Suprapubic skin (tissue), 4 donors: ENCODE data around the gene ARHGAP18. TPM values are rescaled to one million over a fixed set of nuclear protein-coding genes. Genes with fewer than 3 reads are reported as not detected.

Experiments used
- DNase-seq, 2 donors: peaks; one replicate each; pipeline ENCODE4 v3.0.0-alpha.2; 2019; ENCODE audit warnings: low spot score in 2 of 2
- H3K27ac ChIP-seq: fragments of 200-600 bp; sonication (generic); one replicate; pipeline ENCODE4 v1.5.1; 2019
- H3K27me3 ChIP-seq: fragments of 200-600 bp; sonication (generic); one replicate; pipeline ENCODE4 v1.5.1; 2019
- H3K36me3 ChIP-seq: fragments of 200-600 bp; sonication (generic); one replicate; pipeline ENCODE4 v1.5.1; 2019
- H3K4me1 ChIP-seq: fragments of 200-600 bp; sonication (generic); one replicate; pipeline ENCODE4 v1.5.1; 2019
- H3K4me3 ChIP-seq: fragments of 200-600 bp; sonication (generic); one replicate; pipeline ENCODE4 v1.5.1; 2019; ENCODE audit warnings: mild to moderate bottlenecking
- H3K9me3 ChIP-seq: fragments of 200-600 bp; sonication (generic); one replicate; pipeline ENCODE4 v1.5.1; 2019
- CTCF ChIP-seq, 2 donors: fragments of 200-600 bp in 1 of 2; fragments of 450-650 bp in 1 of 2; sonication (generic) in 1 of 2; IDR thresholded peaks; one replicate each; pipeline ENCODE4 v1.5.1; 2016 to 2019; ENCODE audit warnings: antibody characterized with exemption in 2 of 2, mild to moderate bottlenecking in 1 of 2, moderate library complexity in 1 of 2
- EP300 ChIP-seq: sonication (generic); formaldehyde crosslinking; IDR thresholded peaks from one replicate; pipeline ENCODE4 v1.6.1; 2017; ENCODE audit warnings: antibody characterized with exemption
- POLR2A ChIP-seq, 2 donors: fragments of 450-650 bp; IDR thresholded peaks; one replicate each; pipeline ENCODE4 v1.6.1; 2017; ENCODE audit warnings: antibody characterized with exemption in 2 of 2, mild to moderate bottlenecking in 2 of 2, moderate library complexity in 2 of 2
- POLR2AphosphoS5 ChIP-seq, 3 donors: sonication (generic); formaldehyde crosslinking; IDR thresholded peaks; one replicate each; pipeline ENCODE4 v1.6.1; 2017; ENCODE audit warnings: antibody characterized with exemption in 3 of 3
- WGBS: methylation state at CpG from one replicate; pipeline ENCODE4 v1.1.5; 2018; 5-methylcytosine and 5-hydroxymethylcytosine counted together
- total RNA-seq, 4 donors: library from RNA; depleted of rRNA; stranded (reverse); fragments of >200 nt; gene quantifications; one replicate each; pipeline ENCODE4 v1.1.0, GENCODE V29; 2016

The ARHGAP18 gene
- total RNA-seq, 4 donors from 2014 or later, result 7.1 to 14.2 (median 11.0) TPM

DNA sequence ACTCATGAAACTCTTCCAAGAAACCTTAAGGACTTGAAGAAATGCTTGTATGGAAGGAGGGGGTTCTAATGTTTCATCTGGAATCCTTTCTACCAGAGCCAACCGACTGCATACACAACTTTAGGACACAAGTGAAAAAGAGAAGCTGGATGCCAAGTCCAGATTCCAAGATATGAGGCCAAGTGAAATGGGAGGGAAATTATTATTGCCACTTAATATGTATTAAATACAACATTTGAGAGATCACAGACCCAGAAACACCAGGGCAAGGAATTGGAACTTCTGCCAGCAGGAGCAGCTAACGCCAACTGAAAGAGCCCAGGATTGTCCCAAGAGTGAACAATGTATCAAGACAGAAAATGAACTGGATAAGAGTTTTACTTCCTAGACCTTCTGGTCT is 144.2 kb downstream of the ARHGAP18 start:
- H3K9me3 ChIP-seq, result no peaks in the 10 kb centered on the region
- no peaks in the 10 kb centered on the region for H3K4me1 ChIP-seq
- no peak overlapping the region for H3K27ac ChIP-seq
- no peaks in the 10 kb centered on the region for H3K36me3 ChIP-seq
- H3K4me3 ChIP-seq, result no peak overlapping the region
- no peak for DNase-seq
- WGBS, result 46% methylated on average over 2 of the region's 2 CpGs
- TF ChIP-seq POLR2A (IDR thresholded peaks at IDR 0.05) (no peak), POLR2AphosphoS5 (IDR thresholded peaks at IDR 0.05) (no peak), EP300 (no peak), CTCF (IDR thresholded peaks at IDR 0.05) (no peak)
- no peaks in the 10 kb centered on the region for H3K27me3 ChIP-seq

- Histone ChIP-seq H3K27me3 (no peaks in the 10 kb centered on the region), H3K4me1 (no peaks in the 10 kb centered on the region), H3K9me3 (no peaks in the 10 kb centered on the region), H3K27ac (no peak overlapping the region), H3K36me3 (no peaks in the 10 kb centered on the region), H3K4me3 (no peak overlapping the region)
- TF ChIP-seq POLR2A (IDR thresholded peaks at IDR 0.05), result no peak
- TF ChIP-seq CTCF (IDR thresholded peaks at IDR 0.05), result no peak
- no peak for TF ChIP-seq POLR2AphosphoS5 (IDR thresholded peaks at IDR 0.05)
- no peak for TF ChIP-seq EP300
- WGBS, result 72% methylated on average over 4 of the region's 4 CpGs
- no peak for DNase-seq
Measured at GRCh38 chr6:129565366-129565765, 144.6 kb downstream of the ARHGAP18 start.

DNA sequence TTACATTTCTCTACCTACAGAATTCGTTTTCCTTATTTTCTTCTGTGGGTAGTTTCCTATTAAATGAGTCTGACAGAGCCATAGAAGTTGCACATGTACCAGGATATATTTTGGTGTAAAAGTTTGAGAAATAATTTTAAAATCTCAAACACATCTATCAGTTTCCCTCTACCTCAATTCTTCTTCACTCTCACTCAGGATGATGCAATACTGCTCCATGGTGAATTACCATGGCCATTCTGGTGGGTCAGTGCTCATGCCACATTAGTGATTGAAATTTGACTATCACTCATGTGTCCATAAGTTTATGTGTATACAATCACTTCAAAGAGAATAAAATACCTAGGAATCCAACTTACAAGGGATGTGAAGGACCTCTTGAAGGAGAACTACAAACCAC is 151.7 kb downstream of the ARHGAP18 start:
- Histone ChIP-seq H3K9me3 (no peaks in the 10 kb centered on the region), H3K27me3 (no peaks in the 10 kb centered on the region), H3K4me1 (no peaks in the 10 kb centered on the region), H3K4me3 (no peak overlapping the region), H3K36me3 (no peaks in the 10 kb centered on the region), H3K27ac (no peak overlapping the region)
- DNase-seq, result no peak
- WGBS, result 90% methylated on average over 1 of the region's 1 CpG
- no peak for TF ChIP-seq POLR2A (IDR thresholded peaks at IDR 0.05)
- no peak for TF ChIP-seq CTCF (IDR thresholded peaks at IDR 0.05)
- no peak for TF ChIP-seq POLR2AphosphoS5 (IDR thresholded peaks at IDR 0.05)
- TF ChIP-seq EP300, result no peak

GRCh38 chr6:129555206-129555832 is 154.7 kb downstream of the ARHGAP18 start:
- Histone ChIP-seq H3K4me1 (no peaks in the 10 kb centered on the region), H3K36me3 (no peaks in the 10 kb centered on the region), H3K9me3 (no peaks in the 10 kb centered on the region), H3K27me3 (no peaks in the 10 kb centered on the region), H3K4me3 (no peak overlapping the region), H3K27ac (no peak overlapping the region)
- 89% methylated on average over 5 of the region's 5 CpGs for WGBS
- DNase-seq, result no peak
- no peak for TF ChIP-seq EP300
- no peak for TF ChIP-seq POLR2A (IDR thresholded peaks at IDR 0.05)
- no peak for TF ChIP-seq POLR2AphosphoS5 (IDR thresholded peaks at IDR 0.05)
- no peak for TF ChIP-seq CTCF (IDR thresholded peaks at IDR 0.05)

GRCh38 chr6:129552413-129552812 is 157.6 kb downstream of the ARHGAP18 start:
- Histone ChIP-seq H3K4me1 (no peaks in the 10 kb centered on the region), H3K36me3 (no peaks in the 10 kb centered on the region), H3K9me3 (no peaks in the 10 kb centered on the region), H3K27ac (no peak overlapping the region), H3K27me3 (no peaks in the 10 kb centered on the region), H3K4me3 (no peak overlapping the region)
- TF ChIP-seq POLR2A (IDR thresholded peaks at IDR 0.05), result no peak
- TF ChIP-seq EP300, result no peak
- no peak for TF ChIP-seq POLR2AphosphoS5 (IDR thresholded peaks at IDR 0.05)
- no peak for TF ChIP-seq CTCF (IDR thresholded peaks at IDR 0.05)
- no peak for DNase-seq
- WGBS, result 92% methylated on average over 2 of the region's 2 CpGs
